Esophagus muscularis mucosa (tissue), 4 donors: ENCODE measurements around the gene RPS6KA2.

Source experiments
- EP300 ChIP-seq: sonication (generic); formaldehyde crosslinking; IDR thresholded peaks from one replicate; pipeline ENCODE4 v1.6.1; 2017; ENCODE audit warnings: antibody characterized with exemption
- POLR2A ChIP-seq: fragments of 450-650 bp; IDR thresholded peaks from one replicate; pipeline ENCODE4 v1.6.1; 2017; ENCODE audit warnings: antibody characterized with exemption, moderate library complexity, mild to moderate bottlenecking, low read depth
- POLR2AphosphoS5 ChIP-seq, 2 donors: sonication (generic); formaldehyde crosslinking; IDR thresholded peaks; one replicate each; pipeline ENCODE4 v1.6.1; 2017; ENCODE audit warnings: antibody characterized with exemption in 2 of 2
- TF ChIP-seq, protein P1 (sequence below), 3 experiments: fragments of 200-600 bp in 2 of 3; fragments of 450-650 bp in 1 of 3; sonication (generic) in 2 of 3; IDR thresholded peaks; one replicate each; pipeline ENCODE4 v1.5.1; 2017 to 2019; ENCODE audit warnings: antibody characterized with exemption in 3 of 3, mild to moderate bottlenecking in 2 of 3, moderate library complexity in 1 of 3

DNA sequence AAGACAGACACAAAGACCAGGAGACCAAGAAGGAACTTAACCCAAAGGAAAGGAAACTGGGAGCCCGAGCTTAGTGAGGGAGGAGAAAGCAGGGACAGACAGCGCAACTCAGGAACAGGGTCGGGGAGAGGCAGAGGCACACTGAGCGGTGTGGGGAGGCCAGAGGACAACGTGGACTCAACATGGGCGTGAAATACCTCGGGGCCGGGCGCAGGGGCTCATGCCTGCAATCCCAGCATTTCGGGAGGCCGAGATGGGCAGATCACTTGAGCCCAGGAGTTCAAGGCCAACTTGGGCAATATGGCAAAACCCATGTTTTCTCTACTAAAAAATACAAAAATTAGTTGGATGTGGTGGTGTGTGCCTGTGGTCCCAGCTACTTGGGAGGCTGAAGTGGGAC, 5.7 kb upstream of the RPS6KA2 start:
- TF ChIP-seq, protein P1, sequence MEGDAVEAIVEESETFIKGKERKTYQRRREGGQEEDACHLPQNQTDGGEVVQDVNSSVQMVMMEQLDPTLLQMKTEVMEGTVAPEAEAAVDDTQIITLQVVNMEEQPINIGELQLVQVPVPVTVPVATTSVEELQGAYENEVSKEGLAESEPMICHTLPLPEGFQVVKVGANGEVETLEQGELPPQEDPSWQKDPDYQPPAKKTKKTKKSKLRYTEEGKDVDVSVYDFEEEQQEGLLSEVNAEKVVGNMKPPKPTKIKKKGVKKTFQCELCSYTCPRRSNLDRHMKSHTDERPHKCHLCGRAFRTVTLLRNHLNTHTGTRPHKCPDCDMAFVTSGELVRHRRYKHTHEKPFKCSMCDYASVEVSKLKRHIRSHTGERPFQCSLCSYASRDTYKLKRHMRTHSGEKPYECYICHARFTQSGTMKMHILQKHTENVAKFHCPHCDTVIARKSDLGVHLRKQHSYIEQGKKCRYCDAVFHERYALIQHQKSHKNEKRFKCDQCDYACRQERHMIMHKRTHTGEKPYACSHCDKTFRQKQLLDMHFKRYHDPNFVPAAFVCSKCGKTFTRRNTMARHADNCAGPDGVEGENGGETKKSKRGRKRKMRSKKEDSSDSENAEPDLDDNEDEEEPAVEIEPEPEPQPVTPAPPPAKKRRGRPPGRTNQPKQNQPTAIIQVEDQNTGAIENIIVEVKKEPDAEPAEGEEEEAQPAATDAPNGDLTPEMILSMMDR (IDR thresholded peaks at IDR 0.05) = no peak
- TF ChIP-seq EP300 = no peak
- TF ChIP-seq POLR2A = no peak
- no peak for TF ChIP-seq POLR2AphosphoS5 (IDR thresholded peaks at IDR 0.05)
